SU-DHL-6 (cell line): ENCODE measurements around the gene EOLA1.
A peak's percentile ranks its signal among the peaks of the same experiment; 100 is the strongest.
"Not testable (repeated sequence)": the region's sequence is repeated elsewhere in the genome, so short reads cannot be mapped to it uniquely, and the experiment has no call there.

Experiments used
- H2AFZ ChIP-seq: fragments of 200-600 bp; sonication (generic); 2 replicates; pipeline ENCODE4 v1.6.1; 2014; ENCODE audit warnings: low read depth, mild to moderate bottlenecking, moderate library complexity, mixed read lengths, antibody characterized with exemption, low read length; ENCODE audit not compliant: severe bottlenecking
- H3F3A ChIP-seq: fragments of 200-600 bp; shearing (Covaris generic); 2 replicates; pipeline ENCODE4 v1.6.0; 2016; ENCODE audit warnings: antibody characterized with exemption, mild to moderate bottlenecking; ENCODE audit not compliant: insufficient read depth
- H3K27ac ChIP-seq: fragments of 200-600 bp; sonication (generic); 2 replicates; pipeline ENCODE4 v1.5.1; 2016; ENCODE audit warnings: low read depth, mild to moderate bottlenecking, low read length, moderate library complexity, mixed read lengths
- H3K27me3 ChIP-seq: fragments of 200-600 bp; sonication (generic), shearing (Covaris generic); 2 replicates; pipeline ENCODE4 v1.6.0; 2014; ENCODE audit warnings: mild to moderate bottlenecking, low read length
- H3K36me3 ChIP-seq: fragments of 200-600 bp; sonication (generic); 2 replicates; pipeline ENCODE4 v1.6.1; 2014; ENCODE audit warnings: mild to moderate bottlenecking, low read length, mixed read lengths
- H3K4me2 ChIP-seq: fragments of 300-600, 200-600 bp; shearing (Covaris generic), sonication (generic); 2 replicates; pipeline ENCODE4 v1.6.0; 2014; ENCODE audit warnings: low read length, low read depth, mild to moderate bottlenecking; ENCODE audit not compliant: poor library complexity, severe bottlenecking
- H3K4me3 ChIP-seq: fragments of 200-600 bp; sonication (generic); 2 replicates; pipeline ENCODE4 v1.5.1; 2014; ENCODE audit warnings: antibody characterized with exemption, low read length, mild to moderate bottlenecking, mixed read lengths; ENCODE audit not compliant: insufficient read depth, poor library complexity, severe bottlenecking
- H3K79me2 ChIP-seq: fragments of 200-600 bp; sonication (generic); 2 replicates; pipeline ENCODE4 v1.6.1; 2014; ENCODE audit warnings: mild to moderate bottlenecking, low read length, moderate library complexity; ENCODE audit not compliant: insufficient read depth
- H3K9ac ChIP-seq: fragments of 200-600 bp; sonication (generic); 2 replicates; pipeline ENCODE4 v1.7.0; 2014; ENCODE audit warnings: mild to moderate bottlenecking, low read length
- H3K9me2 ChIP-seq: fragments of 200-600 bp; sonication (generic); replicated peaks from 2 replicates; pipeline ENCODE4 v1.6.1; 2014; ENCODE audit warnings: low read length; ENCODE audit not compliant: insufficient read depth
- H3K9me3 ChIP-seq: fragments of 200-600 bp; sonication (generic); 2 replicates; pipeline ENCODE4 v1.6.1; 2014; ENCODE audit warnings: low read length, mixed read lengths; ENCODE audit not compliant: insufficient read depth
- H4K20me1 ChIP-seq: fragments of 200-600 bp; sonication (generic); 2 replicates; pipeline ENCODE4 v1.6.1; 2014; ENCODE audit warnings: low read depth, mild to moderate bottlenecking, antibody characterized with exemption, low read length, moderate library complexity, mixed read lengths
- EZH2phosphoT487 ChIP-seq: fragments of 200-600 bp; sonication (generic), shearing (Covaris generic); conservative IDR thresholded peaks from 2 replicates; pipeline ENCODE4 v1.6.1; 2018; ENCODE audit warnings: mild to moderate bottlenecking, antibody characterized with exemption, low read length, moderate library complexity, mixed read lengths
- TF ChIP-seq, protein P1 (sequence below): fragments of 200-600 bp; sonication (generic); IDR thresholded peaks from one replicate; pipeline ENCODE4 v1.5.1; 2017; ENCODE audit warnings: antibody characterized with exemption, mild to moderate bottlenecking, low read length, moderate library complexity; ENCODE audit not compliant: insufficient read depth, poor library complexity, severe bottlenecking

The EOLA1 gene

DNA sequence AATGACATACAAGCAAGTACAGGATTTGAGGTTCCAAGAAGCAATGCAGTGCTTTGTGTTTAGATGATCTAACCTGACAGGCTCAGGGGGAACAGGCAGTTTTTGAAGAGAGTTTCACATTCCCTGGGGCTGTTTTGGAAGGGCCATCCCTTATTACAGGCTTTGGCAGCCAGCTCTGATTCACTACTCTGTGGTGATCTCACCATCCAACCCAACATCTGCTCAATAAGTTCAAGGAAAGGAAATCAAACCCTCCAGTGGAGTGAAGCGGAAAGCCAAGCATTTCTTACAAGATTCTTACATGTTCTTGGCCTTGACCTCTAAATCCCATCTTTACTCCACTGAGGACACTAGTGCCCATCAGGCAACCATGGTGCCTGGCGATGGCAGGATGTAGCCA is 43.2 kb upstream of the EOLA1 start:
- Histone ChIP-seq H3K27ac (no peak overlapping the region), H3K27me3 (no peaks in the 10 kb centered on the region), H3K9me2 (no peaks in the 10 kb centered on the region), H2AFZ (no peak overlapping the region), H3K4me3 (no peak overlapping the region), H3K79me2 (no peaks in the 10 kb centered on the region), H4K20me1 (no peaks in the 10 kb centered on the region), H3F3A (no peaks in the 10 kb centered on the region), H3K4me2 (no peak overlapping the region), H3K9me3 (no peaks in the 10 kb centered on the region), H3K9ac (no peak overlapping the region), H3K36me3 (no peaks in the 10 kb centered on the region)
- TF ChIP-seq EZH2phosphoT487 = no peak
- TF ChIP-seq, protein P1, sequence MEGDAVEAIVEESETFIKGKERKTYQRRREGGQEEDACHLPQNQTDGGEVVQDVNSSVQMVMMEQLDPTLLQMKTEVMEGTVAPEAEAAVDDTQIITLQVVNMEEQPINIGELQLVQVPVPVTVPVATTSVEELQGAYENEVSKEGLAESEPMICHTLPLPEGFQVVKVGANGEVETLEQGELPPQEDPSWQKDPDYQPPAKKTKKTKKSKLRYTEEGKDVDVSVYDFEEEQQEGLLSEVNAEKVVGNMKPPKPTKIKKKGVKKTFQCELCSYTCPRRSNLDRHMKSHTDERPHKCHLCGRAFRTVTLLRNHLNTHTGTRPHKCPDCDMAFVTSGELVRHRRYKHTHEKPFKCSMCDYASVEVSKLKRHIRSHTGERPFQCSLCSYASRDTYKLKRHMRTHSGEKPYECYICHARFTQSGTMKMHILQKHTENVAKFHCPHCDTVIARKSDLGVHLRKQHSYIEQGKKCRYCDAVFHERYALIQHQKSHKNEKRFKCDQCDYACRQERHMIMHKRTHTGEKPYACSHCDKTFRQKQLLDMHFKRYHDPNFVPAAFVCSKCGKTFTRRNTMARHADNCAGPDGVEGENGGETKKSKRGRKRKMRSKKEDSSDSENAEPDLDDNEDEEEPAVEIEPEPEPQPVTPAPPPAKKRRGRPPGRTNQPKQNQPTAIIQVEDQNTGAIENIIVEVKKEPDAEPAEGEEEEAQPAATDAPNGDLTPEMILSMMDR = no peak

DNA sequence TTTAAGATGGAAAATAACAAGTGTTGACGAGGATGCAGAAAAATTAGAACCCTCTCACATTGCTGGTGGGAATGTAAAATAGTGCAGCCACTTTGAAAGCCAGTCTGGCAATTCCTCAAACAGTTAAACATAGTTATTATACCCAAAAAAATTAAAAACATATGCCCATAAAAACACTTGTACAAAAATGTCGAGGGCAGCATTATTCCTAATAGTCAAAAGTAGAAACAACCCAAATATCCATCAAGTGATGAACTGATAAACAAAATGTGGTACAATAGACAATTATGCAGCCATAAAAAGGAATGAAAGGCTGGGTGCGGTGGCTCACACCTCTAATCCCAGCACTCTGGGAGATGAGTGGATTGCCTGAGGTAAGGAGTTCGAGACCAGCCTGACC is 42.0 kb upstream of the EOLA1 start:
- H3K9me3 ChIP-seq = no peaks in the 10 kb centered on the region
- H2AFZ ChIP-seq = no peak overlapping the region
- no peak overlapping the region for H3K9ac ChIP-seq
- H4K20me1 ChIP-seq = no peaks in the 10 kb centered on the region
- TF ChIP-seq, protein P1 = no peak
- no peak for TF ChIP-seq EZH2phosphoT487
- H3K9me2 ChIP-seq = no peaks in the 10 kb centered on the region
- H3K4me2 ChIP-seq = no peak overlapping the region
- H3K27me3 ChIP-seq = no peaks in the 10 kb centered on the region
- no peak overlapping the region for H3K4me3 ChIP-seq
- H3K79me2 ChIP-seq = no peaks in the 10 kb centered on the region
- no peaks in the 10 kb centered on the region for H3K36me3 ChIP-seq
- no peak overlapping the region for H3K27ac ChIP-seq
- no peaks in the 10 kb centered on the region for H3F3A ChIP-seq

DNA sequence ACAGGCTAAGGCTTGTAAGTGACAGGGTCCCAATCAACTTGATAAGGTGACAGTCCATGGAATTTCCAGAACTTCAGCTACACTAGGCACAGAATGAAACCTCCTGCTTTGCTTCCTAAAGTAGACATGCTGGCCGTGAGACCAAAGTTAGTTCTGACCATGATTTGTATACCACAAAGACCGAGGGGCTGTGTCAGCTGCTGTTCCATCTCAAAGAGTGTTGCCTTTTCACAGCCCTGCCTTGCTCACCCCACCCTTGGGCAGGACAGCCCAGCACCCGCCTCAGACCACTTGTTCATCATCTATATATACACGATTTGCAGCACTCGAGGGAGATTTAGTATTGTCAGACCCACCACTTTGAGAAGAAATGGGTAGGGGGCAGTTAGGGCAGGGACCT is 41.0 kb upstream of the EOLA1 start:
- Histone ChIP-seq H3K36me3 (no peaks in the 10 kb centered on the region), H3K9ac (no peak overlapping the region), H3K9me2 (no peaks in the 10 kb centered on the region), H3K79me2 (0 out of 2 replicates have a peak, but pooled peaks cover 7% of the 10 kb centered on the region), H4K20me1 (no peaks in the 10 kb centered on the region), H3K27ac (no peak overlapping the region), H3K4me3 (no peak overlapping the region), H3K27me3 (no peaks in the 10 kb centered on the region), H3K4me2 (no peak overlapping the region), H3K9me3 (no peaks in the 10 kb centered on the region), H2AFZ (no peak overlapping the region), H3F3A (0 out of 2 replicates have a peak, but pooled peaks cover 3% of the 10 kb centered on the region)
- TF ChIP-seq, protein P1 = no peak
- no peak for TF ChIP-seq EZH2phosphoT487

DNA sequence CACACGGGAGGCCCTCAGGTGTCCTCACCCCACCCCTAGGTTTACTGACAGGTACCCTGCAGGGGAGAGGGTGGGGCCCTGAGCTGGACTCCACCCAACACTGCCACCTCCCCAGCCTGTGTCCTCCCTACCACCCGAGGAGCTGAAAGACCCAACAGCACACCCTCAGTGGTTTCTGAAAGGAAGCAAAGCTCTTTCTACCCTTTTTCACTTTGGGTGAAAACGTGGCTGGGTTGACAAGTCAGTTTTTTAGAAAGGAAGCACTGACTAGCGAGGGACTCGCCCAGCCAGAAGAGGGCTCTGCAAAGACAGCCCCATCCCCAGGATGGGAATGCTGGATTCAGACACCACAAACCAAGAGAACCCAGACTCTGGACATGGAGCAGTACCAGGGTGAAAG is 37.9 kb upstream of the EOLA1 start:
- H3K79me2 ChIP-seq, H2AFZ ChIP-seq, H3K27me3 ChIP-seq, H3K36me3 ChIP-seq, H3F3A ChIP-seq, H3K9ac ChIP-seq, H3K4me2 ChIP-seq, H4K20me1 ChIP-seq, H3K4me3 ChIP-seq, H3K9me2 ChIP-seq, H3K9me3 ChIP-seq, H3K27ac ChIP-seq: not testable (repeated sequence)

DNA sequence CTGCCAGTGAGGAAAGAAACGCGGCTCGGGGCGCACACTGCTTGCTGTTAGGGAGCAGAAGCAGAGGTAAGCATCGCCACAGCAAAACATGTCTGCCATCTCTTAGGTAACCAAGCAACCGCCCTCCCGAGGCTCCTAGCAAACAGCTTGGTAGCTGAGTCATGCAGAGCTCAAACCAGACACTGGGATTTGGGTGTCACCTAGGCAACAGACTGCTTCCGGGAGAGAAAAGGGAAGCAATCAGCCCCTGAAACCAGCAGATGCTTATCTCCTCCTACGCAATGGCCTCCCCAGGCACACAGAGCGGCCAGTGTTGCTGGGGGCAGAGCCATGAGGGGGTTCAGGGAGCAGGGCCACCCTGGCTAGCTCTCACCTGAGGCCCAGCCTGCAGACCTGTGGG is 37.4 kb upstream of the EOLA1 start:
- not testable (repeated sequence) for H3K4me3 ChIP-seq, H4K20me1 ChIP-seq, H3K36me3 ChIP-seq, H3K27me3 ChIP-seq, H3K79me2 ChIP-seq, H3K9me3 ChIP-seq, H2AFZ ChIP-seq, H3K9me2 ChIP-seq, H3F3A ChIP-seq, H3K27ac ChIP-seq
- Histone ChIP-seq H3K4me2 (peak overlapping the region; percentile 95), H3K9ac (0 out of 2 replicates have a peak overlapping the region, but pooled peaks have one; percentile 79)
